Endodermal cell (in vitro differentiated cells): Measurements from ENCODE around the gene ADGRE3. TPM values are rescaled to one million over a fixed set of nuclear protein-coding genes. Genes with fewer than 3 reads are reported as not detected.

Experiments used
- DNase-seq: peaks from one replicate; pipeline ENCODE4 v3.0.0-alpha.2; 2017
- H3K27ac ChIP-seq: 2 replicates; pipeline ENCODE4 v1.5.1; 2013; ENCODE audit warnings: mild to moderate bottlenecking, low read depth, low read length, moderate library complexity
- H3K27me3 ChIP-seq: 2 replicates; pipeline ENCODE4 v1.6.1; 2013; ENCODE audit warnings: mild to moderate bottlenecking, low read length, moderate library complexity; ENCODE audit not compliant: insufficient read depth, control insufficient read depth, poor library complexity, severe bottlenecking
- H3K36me3 ChIP-seq: 2 replicates; pipeline ENCODE4 v1.7.0; 2013; ENCODE audit warnings: mild to moderate bottlenecking, low read length, moderate library complexity; ENCODE audit not compliant: control insufficient read depth, insufficient read depth
- H3K4me1 ChIP-seq: one replicate; pipeline ENCODE4 v1.7.0; 2013; ENCODE audit warnings: low read length; ENCODE audit not compliant: control insufficient read depth, insufficient read depth
- H3K4me3 ChIP-seq: 2 replicates; pipeline ENCODE4 v1.5.1; 2013; ENCODE audit warnings: mild to moderate bottlenecking, low read length, moderate library complexity
- H3K9ac ChIP-seq: 2 replicates; pipeline ENCODE4 v1.6.1; 2013; ENCODE audit warnings: mild to moderate bottlenecking, low read length, moderate library complexity; ENCODE audit not compliant: poor library complexity, severe bottlenecking; ENCODE audit errors: extremely low read depth
- H3K9me3 ChIP-seq: 2 replicates; pipeline ENCODE4 v1.6.1; 2013; ENCODE audit warnings: mild to moderate bottlenecking, low read length, moderate library complexity; ENCODE audit not compliant: control insufficient read depth
- H3K27ac Mint-ChIP-seq: 2 replicates; pipeline ENCODE4 v1.8.0; 2020; ENCODE audit warnings: mixed read lengths
- H3K27me3 Mint-ChIP-seq: 2 replicates; pipeline ENCODE4 v1.8.0; 2021; ENCODE audit warnings: mild to moderate bottlenecking, mixed read lengths; ENCODE audit not compliant: insufficient read depth
- H3K36me3 Mint-ChIP-seq: 2 replicates; pipeline ENCODE4 v1.8.0; 2020; ENCODE audit warnings: low read depth, mixed read lengths
- H3K4me1 Mint-ChIP-seq: 2 replicates; pipeline ENCODE4 v1.8.0; 2020; ENCODE audit warnings: mixed read lengths
- H3K4me3 Mint-ChIP-seq: 2 replicates; pipeline ENCODE4 v1.8.0; 2020; ENCODE audit warnings: mild to moderate bottlenecking, moderate library complexity, mixed read lengths
- H3K9me3 Mint-ChIP-seq: 2 replicates; pipeline ENCODE4 v1.8.0; 2020; ENCODE audit warnings: mild to moderate bottlenecking, mixed read lengths
- WGBS, 2 experiments: methylation state at CpG; one replicate each; pipeline versions ENCODE4 v1.1.5 to v1.1.7; 2013; ENCODE audit warnings: missing lambda C conversion rate in 2 of 2, mixed read lengths in 1 of 2; ENCODE audit not compliant: insufficient coverage in 1 of 2, insufficient read length in 1 of 2; 5-methylcytosine and 5-hydroxymethylcytosine counted together
- total RNA-seq, 2 donors: library from RNA; stranded (reverse); fragmentation: NEBNext Ultra II Directional in 1 of 2; extraction: Animal tissue kit (Norgen Biotek cat#: 25700) in 1 of 2; gene quantifications; 2 replicates in 1 of 2; 3 replicates in 1 of 2; pipeline ENCODE4 v1.2.1, GENCODE V29; 2021
- TF ChIP-seq, protein P1 (sequence below): fragments of 200-600 bp; sonication (generic); conservative IDR thresholded peaks from 2 replicates; pipeline ENCODE4 v1.5.0; 2021; ENCODE audit warnings: antibody characterized with exemption, mild to moderate bottlenecking

ADGRE3 gene
- total RNA-seq, 2 donors from 2014 or later: not detected

GRCh38 chr19:14686411-14686810, 11.8 kb upstream of the ADGRE3 start:
- H3K4me3 ChIP-seq: no peak overlapping the region
- H3K4me1 ChIP-seq: no peaks in the 10 kb centered on the region
- no peak overlapping the region for H3K27ac ChIP-seq
- H3K9ac ChIP-seq: no peak overlapping the region
- no peaks in the 10 kb centered on the region for H3K4me1 Mint-ChIP-seq
- WGBS, 2 experiments: 21 to 25% methylated on average over 2 of the region's 3 CpGs
- no peaks in the 10 kb centered on the region for H3K36me3 ChIP-seq
- no peak overlapping the region for H3K27ac Mint-ChIP-seq
- TF ChIP-seq, protein P1, sequence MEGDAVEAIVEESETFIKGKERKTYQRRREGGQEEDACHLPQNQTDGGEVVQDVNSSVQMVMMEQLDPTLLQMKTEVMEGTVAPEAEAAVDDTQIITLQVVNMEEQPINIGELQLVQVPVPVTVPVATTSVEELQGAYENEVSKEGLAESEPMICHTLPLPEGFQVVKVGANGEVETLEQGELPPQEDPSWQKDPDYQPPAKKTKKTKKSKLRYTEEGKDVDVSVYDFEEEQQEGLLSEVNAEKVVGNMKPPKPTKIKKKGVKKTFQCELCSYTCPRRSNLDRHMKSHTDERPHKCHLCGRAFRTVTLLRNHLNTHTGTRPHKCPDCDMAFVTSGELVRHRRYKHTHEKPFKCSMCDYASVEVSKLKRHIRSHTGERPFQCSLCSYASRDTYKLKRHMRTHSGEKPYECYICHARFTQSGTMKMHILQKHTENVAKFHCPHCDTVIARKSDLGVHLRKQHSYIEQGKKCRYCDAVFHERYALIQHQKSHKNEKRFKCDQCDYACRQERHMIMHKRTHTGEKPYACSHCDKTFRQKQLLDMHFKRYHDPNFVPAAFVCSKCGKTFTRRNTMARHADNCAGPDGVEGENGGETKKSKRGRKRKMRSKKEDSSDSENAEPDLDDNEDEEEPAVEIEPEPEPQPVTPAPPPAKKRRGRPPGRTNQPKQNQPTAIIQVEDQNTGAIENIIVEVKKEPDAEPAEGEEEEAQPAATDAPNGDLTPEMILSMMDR: peak; percentile 67
- no peaks in the 10 kb centered on the region for H3K36me3 Mint-ChIP-seq
- H3K9me3 ChIP-seq: no peaks in the 10 kb centered on the region
- peak; percentile 52 for DNase-seq
- H3K4me3 Mint-ChIP-seq: no peak overlapping the region
- peaks cover 7% of the 10 kb centered on the region for H3K27me3 ChIP-seq
- no peaks in the 10 kb centered on the region for H3K9me3 Mint-ChIP-seq
- peaks cover 12% of the 10 kb centered on the region for H3K27me3 Mint-ChIP-seq

- Mint-ChIP-seq H3K9me3 (no peaks in the 10 kb centered on the region), H3K27me3 (peaks cover 9% of the 10 kb centered on the region), H3K36me3 (no peaks in the 10 kb centered on the region), H3K27ac (no peak overlapping the region), H3K4me3 (no peak overlapping the region), H3K4me1 (no peaks in the 10 kb centered on the region)
- no peaks in the 10 kb centered on the region for H3K9me3 ChIP-seq
- 36 to 58% methylated on average over 2 to 3 of the region's 3 CpGs for WGBS, 2 experiments
- peaks cover 7% of the 10 kb centered on the region for H3K27me3 ChIP-seq
- H3K36me3 ChIP-seq: no peaks in the 10 kb centered on the region
- TF ChIP-seq, protein P1: no peak
- H3K4me1 ChIP-seq: no peaks in the 10 kb centered on the region
- no peak overlapping the region for H3K27ac ChIP-seq
- no peak overlapping the region for H3K9ac ChIP-seq
- no peak for DNase-seq
- H3K4me3 ChIP-seq: no peak overlapping the region
These were observed 8.8 kb upstream of the ADGRE3 start for GRCh38 chr19:14683439-14683838.

DNA sequence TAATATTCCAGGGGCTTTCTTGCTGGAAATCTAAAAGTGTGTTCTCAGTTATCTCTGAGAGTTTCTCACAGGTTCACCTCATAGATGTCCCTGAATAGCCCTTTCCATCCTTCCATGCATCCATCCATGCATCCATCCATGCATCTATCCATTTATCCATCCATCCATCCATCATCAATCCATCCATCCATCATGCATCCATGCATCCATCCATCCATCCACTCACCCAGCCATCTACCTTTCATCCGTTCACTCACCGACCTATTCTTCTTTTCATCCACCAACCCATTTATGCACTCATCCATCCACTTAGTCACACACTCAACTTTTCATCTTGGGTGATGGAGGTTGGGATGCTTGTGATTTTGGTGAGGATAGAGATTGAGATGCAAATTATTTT, 7.4 kb upstream of the ADGRE3 start:
- no peaks in the 10 kb centered on the region for H3K36me3 Mint-ChIP-seq
- H3K27me3 Mint-ChIP-seq: peaks cover 9% of the 10 kb centered on the region
- no peak for DNase-seq
- no peak overlapping the region for H3K4me3 Mint-ChIP-seq
- TF ChIP-seq, protein P1: no peak
- Histone ChIP-seq H3K9me3 (no peaks in the 10 kb centered on the region), H3K27me3 (no peaks in the 10 kb centered on the region), H3K4me3 (no peak overlapping the region), H3K36me3 (no peaks in the 10 kb centered on the region), H3K27ac (no peak overlapping the region), H3K4me1 (no peaks in the 10 kb centered on the region), H3K9ac (no peak overlapping the region)
- WGBS, 2 experiments: 76 to 80% methylated on average over 2 of the region's 2 CpGs
- no peaks in the 10 kb centered on the region for H3K4me1 Mint-ChIP-seq
- H3K9me3 Mint-ChIP-seq: no peaks in the 10 kb centered on the region
- no peak overlapping the region for H3K27ac Mint-ChIP-seq
